ENCODE measurements around the gene KRTAP6-3. TPM values are rescaled to one million over a fixed set of nuclear protein-coding genes. Genes with fewer than 3 reads are reported as not detected.

Gene KRTAP6-3
- total RNA-seq, 3 donors from 2014 or later = not detected

- TF ChIP-seq POLR2AphosphoS5 (IDR thresholded peaks at IDR 0.05) (no peak), CTCF (IDR thresholded peaks at IDR 0.05) (no peak), POLR2A (IDR thresholded peaks at IDR 0.05) (no peak)
- no peak overlapping the region for H3K27ac ChIP-seq
- no peaks in the 10 kb centered on the region for H3K4me1 ChIP-seq
- H3K36me3 ChIP-seq = no peaks in the 10 kb centered on the region
- intact Hi-C loops (cut with DNase I; ENCODE audit: low total_unique reads) = no loop called here
- H3K9me3 ChIP-seq = peaks cover 0 to 6% of the 10 kb centered on the region in 2 donors
- H3K4me3 ChIP-seq = no peak overlapping the region
- DNase-seq (ENCODE audit: low spot score in 2 of 2) = no peak
- H3K27me3 ChIP-seq = no peaks in the 10 kb centered on the region
Measured at GRCh38 chr21:30582870-30583269, 9.4 kb upstream of the KRTAP6-3 start.

DNA sequence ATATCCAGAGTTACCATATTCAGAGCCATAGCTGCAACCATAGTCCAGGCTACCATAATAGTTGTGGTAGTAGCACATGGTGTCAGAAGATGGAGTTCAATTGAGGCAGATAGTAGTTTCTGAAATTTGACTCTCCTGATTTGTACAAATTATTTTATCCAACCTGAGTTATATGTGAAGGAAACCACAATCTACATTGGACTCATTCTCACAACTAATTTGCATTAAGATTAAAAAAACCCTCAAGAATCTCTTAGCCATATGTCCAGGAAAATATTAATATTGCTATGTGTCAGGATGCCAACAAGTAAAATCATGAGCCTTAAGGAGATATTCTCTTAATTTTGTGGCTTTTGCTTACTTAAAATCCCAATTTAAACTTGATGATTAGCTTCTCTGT is 1.9 kb upstream of the KRTAP6-3 start, which contains the start of gene KRTAP22-2:
Gene KRTAP22-2, minus strand, starts transcription at position 101 of the 400 bp plus-strand sequence.
- H3K27me3 ChIP-seq = no peaks in the 10 kb centered on the region
- no peak within 1 kb of the TSS for H3K27ac ChIP-seq
- peaks cover 0 to 6% of the 10 kb centered on the region in 2 donors for H3K9me3 ChIP-seq
- TF ChIP-seq POLR2AphosphoS5 (IDR thresholded peaks at IDR 0.05) = no peak
- TF ChIP-seq CTCF (IDR thresholded peaks at IDR 0.05) = no peak
- TF ChIP-seq POLR2A (IDR thresholded peaks at IDR 0.05) = no peak
- intact Hi-C loops (cut with DNase I; ENCODE audit: low total_unique reads) = no loop called here
- no peak within 1 kb of the TSS for H3K4me3 ChIP-seq
- no peaks in the 10 kb centered on the region for H3K36me3 ChIP-seq
- DNase-seq (ENCODE audit: low spot score in 2 of 2) = no peak
- no peaks in the 10 kb centered on the region for H3K4me1 ChIP-seq

DNA sequence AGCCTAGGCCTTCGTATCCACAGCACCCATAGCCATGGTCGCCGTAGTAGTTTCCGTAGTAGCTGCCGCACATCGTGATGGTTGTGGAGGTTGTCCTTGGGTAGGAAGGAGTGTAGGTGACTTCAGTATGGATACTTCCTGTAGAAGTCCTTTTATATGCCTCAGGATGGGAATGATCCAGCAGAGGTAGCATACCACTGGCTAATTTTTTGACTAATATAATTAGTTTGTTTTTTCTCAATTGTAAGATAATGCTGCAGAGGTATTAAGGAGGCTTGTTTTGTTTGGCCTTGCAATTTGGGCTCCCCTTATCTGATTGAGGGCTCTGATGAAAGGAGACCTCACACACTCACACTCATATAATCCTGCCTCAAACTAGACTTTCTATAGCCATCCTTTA is 6.6 kb downstream of the KRTAP6-3 start, which contains the start of gene KRTAP6-2:
Gene KRTAP6-2, minus strand, starts transcription at position 101 of the 400 bp plus-strand sequence. Its CDS starts 28 bp downstream, at position 73.
- Histone ChIP-seq H3K4me1 (no peaks in the 10 kb centered on the region), H3K9me3 (no peaks in the 10 kb centered on the region), H3K4me3 (no peak within 1 kb of the TSS), H3K27me3 (no peaks in the 10 kb centered on the region), H3K36me3 (no peaks in the 10 kb centered on the region), H3K27ac (no peak within 1 kb of the TSS)
- no peak for DNase-seq (ENCODE audit: low spot score in 2 of 2)
- TF ChIP-seq POLR2A (IDR thresholded peaks at IDR 0.05) (no peak), CTCF (IDR thresholded peaks at IDR 0.05) (no peak), POLR2AphosphoS5 (IDR thresholded peaks at IDR 0.05) (no peak)
- intact Hi-C loops (cut with DNase I; ENCODE audit: low total_unique reads) = no loop called here

DNA sequence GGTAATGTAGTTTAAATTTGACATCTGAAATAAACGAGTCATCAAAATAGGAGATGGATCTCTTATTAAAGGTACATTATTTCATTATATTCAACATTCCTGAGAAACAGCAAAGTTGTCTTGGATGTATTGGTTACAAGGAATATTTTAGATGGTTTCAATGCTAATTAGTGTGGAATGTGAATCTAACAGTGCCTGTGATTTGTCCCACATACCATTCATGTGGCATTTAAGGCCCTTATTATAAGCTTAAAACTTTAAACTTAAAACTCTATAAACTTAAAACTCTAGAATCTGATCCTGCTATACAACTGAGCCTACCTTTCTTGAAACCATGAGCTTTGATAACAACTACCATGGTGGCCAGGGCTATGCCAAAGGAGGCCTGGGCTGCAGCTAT is 8.5 kb downstream of the KRTAP6-3 start, which contains the start of gene KRTAP22-1:
Gene KRTAP22-1, plus strand, starts transcription at position 301 of the 400 bp plus-strand sequence.
- Histone ChIP-seq H3K9me3 (no peaks in the 10 kb centered on the region), H3K36me3 (no peaks in the 10 kb centered on the region), H3K4me1 (no peaks in the 10 kb centered on the region), H3K4me3 (no peak within 1 kb of the TSS), H3K27me3 (no peaks in the 10 kb centered on the region), H3K27ac (no peak within 1 kb of the TSS)
- DNase-seq (ENCODE audit: low spot score in 2 of 2) = no peak
- intact Hi-C loops (cut with DNase I; ENCODE audit: low total_unique reads) = no loop called here
- TF ChIP-seq POLR2AphosphoS5 (IDR thresholded peaks at IDR 0.05) (no peak), POLR2A (IDR thresholded peaks at IDR 0.05) (no peak), CTCF (IDR thresholded peaks at IDR 0.05) (no peak)

DNA sequence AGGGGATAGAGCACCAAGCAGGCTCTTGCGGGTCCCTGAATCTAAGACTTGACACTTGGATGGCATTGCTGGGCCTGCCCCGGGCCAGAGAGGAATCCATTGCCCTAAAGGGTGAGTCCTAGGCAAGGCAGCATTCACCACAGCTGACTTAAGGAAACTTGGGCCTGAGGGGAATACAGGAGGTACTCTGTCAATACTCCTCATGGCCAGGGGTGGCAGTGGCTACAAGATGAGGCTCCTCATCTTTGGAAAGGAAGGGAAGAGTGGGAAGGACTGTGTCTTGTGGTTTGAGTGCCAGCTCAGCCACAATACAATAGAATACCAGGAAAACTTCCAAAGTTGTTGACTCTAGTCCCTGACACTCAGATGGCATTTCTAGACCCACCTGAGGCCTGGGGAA is 13.7 kb downstream of the KRTAP6-3 start:
- Histone ChIP-seq H3K36me3 (no peaks in the 10 kb centered on the region), H3K4me1 (no peaks in the 10 kb centered on the region), H3K27ac (no peak overlapping the region), H3K27me3 (no peaks in the 10 kb centered on the region), H3K4me3 (no peak overlapping the region), H3K9me3 (no peaks in the 10 kb centered on the region)
- TF ChIP-seq POLR2AphosphoS5 (IDR thresholded peaks at IDR 0.05) = no peak
- no peak for TF ChIP-seq POLR2A (IDR thresholded peaks at IDR 0.05)
- TF ChIP-seq CTCF (IDR thresholded peaks at IDR 0.05) = no peak
- intact Hi-C loops (cut with DNase I; ENCODE audit: low total_unique reads) = no loop called here
- no peak for DNase-seq (ENCODE audit: low spot score in 2 of 2)
